HG02763 (cell line): ENCODE results near the gene KAT6B.
"Not testable (repeated sequence)": the region's sequence is repeated elsewhere in the genome, so short reads cannot be mapped to it uniquely, and the experiment has no call there.

Experiments
- ATAC-seq: cut with Tn5 transposase; IDR thresholded peaks from one replicate; pipeline ENCODE4 v1.9.1; 2021; ENCODE audit warnings: mild to moderate bottlenecking, moderate library complexity; ENCODE audit not compliant: unreplicated experiment

The KAT6B gene

GRCh38 chr10:74856940-74857339 lies 30.5 kb downstream of the KAT6B start:
- ATAC-seq, result no peak

GRCh38 chr10:74857586-74857985 lies 31.2 kb downstream of the KAT6B start:
- no peak for ATAC-seq

GRCh38 chr10:74859546-74859945 lies 33.1 kb downstream of the KAT6B start:
- no peak for ATAC-seq

- no peak for ATAC-seq
These were observed 36.2 kb downstream of the KAT6B start for GRCh38 chr10:74862625-74863024.

- ATAC-seq, result no peak
These were observed 37.2 kb downstream of the KAT6B start for GRCh38 chr10:74863551-74863950.

GRCh38 chr10:74867351-74867750 lies 41.0 kb downstream of the KAT6B start:
- ATAC-seq, result no peak

- no peak for ATAC-seq
These were observed 42.1 kb downstream of the KAT6B start for GRCh38 chr10:74868392-74868977.

GRCh38 chr10:74869635-74870034 lies 43.2 kb downstream of the KAT6B start:
- no peak for ATAC-seq

GRCh38 chr10:74870191-74870590 lies 43.8 kb downstream of the KAT6B start:
- ATAC-seq, result no peak

GRCh38 chr10:74871595-74872382 lies 45.4 kb downstream of the KAT6B start:
- peak; percentile 79 for ATAC-seq

GRCh38 chr10:74873803-74874454 lies 47.5 kb downstream of the KAT6B start:
- ATAC-seq, result no peak

GRCh38 chr10:74874649-74875048 lies 48.2 kb downstream of the KAT6B start:
- no peak for ATAC-seq

GRCh38 chr10:74875068-74875467 lies 48.7 kb downstream of the KAT6B start:
- ATAC-seq, result no peak

- no peak for ATAC-seq
These were observed 49.6 kb downstream of the KAT6B start for GRCh38 chr10:74875966-74876365.

- not testable (repeated sequence) for ATAC-seq
These were observed 50.7 kb downstream of the KAT6B start for GRCh38 chr10:74877054-74877453.

- ATAC-seq, result no peak
These were observed 51.5 kb downstream of the KAT6B start for GRCh38 chr10:74877898-74878297.

GRCh38 chr10:74880041-74880440 lies 53.6 kb downstream of the KAT6B start:
- ATAC-seq, result no peak

GRCh38 chr10:74881253-74881884 lies 55.0 kb downstream of the KAT6B start:
- ATAC-seq, result no peak

GRCh38 chr10:74882427-74882826 lies 56.0 kb downstream of the KAT6B start:
- ATAC-seq, result no peak

- ATAC-seq, result no peak
These were observed 56.4 kb downstream of the KAT6B start for GRCh38 chr10:74882831-74883230.

GRCh38 chr10:74883428-74883827 lies 57.0 kb downstream of the KAT6B start:
- no peak for ATAC-seq
